HepG2 (cell line): ENCODE data around the gene SPRN. TPM values are rescaled to one million over a fixed set of nuclear protein-coding genes. Genes with fewer than 3 reads are reported as not detected.

Experiments used
- ATAC-seq: fragments of 200-7000 bp; cut with Tn5 transposase; 3 replicates; pipeline ENCODE4 v1.9.1; 2020; ENCODE audit warnings: mild to moderate bottlenecking, moderate library complexity
- BruUV-seq: library from RNA; stranded (reverse); fragments of 400-500 nt; replicated peaks from 2 replicates; lab custom pipeline; 2021; lab: Mats Ljungman, UMichigan
- CTCF ChIA-PET: fragments of 300-600 bp; formaldehyde crosslinking; extraction: SDS; loops from one replicate; lab custom pipeline; 2021; ENCODE audit warnings: low total read pairs, inconsistent platforms, low intra/inter-chr PET ratio; lab: Yijun Ruan, JAX
- POLR2A ChIA-PET: fragments of 350-600 bp; sonication (Branson Sonifier 250); formaldehyde crosslinking; loops from one replicate; lab custom pipeline; 2020; ENCODE audit warnings: antibody characterized with exemption, inconsistent platforms; lab: Yijun Ruan, JAX
- DNase-seq: peaks from one replicate; pipeline ENCODE4 v3.0.0-alpha.2; 2015; ENCODE audit warnings: low spot score
- FAIRE-seq: peaks from 3 replicates; lab custom pipeline; 2011; peaks lifted over from hg19 to GRCh38; lab: Jason Lieb, UNC
- H2AFZ ChIP-seq: one replicate; pipeline ENCODE4 v1.6.1; 2011; ENCODE audit warnings: low read length, inconsistent platforms
- H3K27ac ChIP-seq: fragments of 300-600 bp; 3 replicates; pipeline ENCODE4 v1.8.0; 2011; ENCODE audit warnings: mixed run types, mild to moderate bottlenecking, mixed read lengths, low read length, inconsistent platforms; ENCODE audit not compliant: insufficient read depth; ENCODE audit errors: extremely low read length
- H3K27me3 ChIP-seq, 2 experiments: fragments of 200-600 bp in 1 of 2; 2 replicates in 1 of 2; 3 replicates in 1 of 2; pipeline versions ENCODE4 v1.6.0 to v1.8.0; 2011; ENCODE audit warnings: low read length in 2 of 2, mild to moderate bottlenecking in 2 of 2, moderate library complexity in 2 of 2, inconsistent platforms in 1 of 2; ENCODE audit not compliant: insufficient read depth in 2 of 2, control insufficient read depth in 1 of 2
- H3K36me3 ChIP-seq, 2 experiments: fragments of 200-600 bp in 1 of 2; replicated peaks in 1 of 2; 2 replicates in 1 of 2; 3 replicates in 1 of 2; pipeline versions ENCODE4 v1.5.1 to v1.8.0; 2011; ENCODE audit warnings: low read length in 2 of 2, inconsistent platforms in 1 of 2; ENCODE audit not compliant: insufficient read depth in 2 of 2, control insufficient read depth in 1 of 2
- H3K4me1 ChIP-seq: 2 replicates; pipeline ENCODE4 v1.5.1; 2012; ENCODE audit warnings: low read length, inconsistent platforms; ENCODE audit not compliant: insufficient read depth
- H3K4me2 ChIP-seq: 2 replicates; pipeline ENCODE4 v1.6.0; 2011; ENCODE audit warnings: low read depth, low read length, inconsistent platforms
- H3K4me3 ChIP-seq, 3 experiments: fragments of 200-600 bp in 1 of 3; sonication (generic), shearing (Covaris generic) in 1 of 3; replicated peaks in 1 of 3; 2 replicates each; pipeline ENCODE4 v1.5.1; 2011 to 2016; ENCODE audit warnings: low read length in 3 of 3, inconsistent platforms in 2 of 3, low read depth in 2 of 3, mild to moderate bottlenecking in 2 of 3, control low read depth in 1 of 3, mixed read lengths in 1 of 3; ENCODE audit not compliant: insufficient read depth in 1 of 3
- H3K79me2 ChIP-seq: one replicate; pipeline ENCODE4 v1.6.1; 2011; ENCODE audit warnings: low read length, inconsistent platforms; ENCODE audit not compliant: insufficient read depth
- H3K9ac ChIP-seq: 2 replicates; pipeline ENCODE4 v1.6.0; 2011; ENCODE audit warnings: mild to moderate bottlenecking, low read depth, low read length, inconsistent platforms; ENCODE audit not compliant: insufficient read depth
- H3K9me3 ChIP-seq: 2 replicates; pipeline ENCODE4 v1.5.1; 2012; ENCODE audit warnings: mild to moderate bottlenecking, low read length
- H4K20me1 ChIP-seq: 2 replicates; pipeline ENCODE4 v1.6.0; 2011; ENCODE audit warnings: inconsistent platforms, mild to moderate bottlenecking, low read length, moderate library complexity; ENCODE audit not compliant: insufficient read depth
- AGO2 ChIP-seq: fragments of 200-400 bp; formaldehyde crosslinking; optimal IDR thresholded peaks from 2 replicates; pipeline ENCODE3; 2017; ENCODE audit warnings: mild to moderate bottlenecking, low read depth, low read length, moderate library complexity
- CBX1 ChIP-seq: IDR thresholded peaks from one replicate; pipeline ENCODE4 v1.6.1; 2016; ENCODE audit warnings: antibody characterized with exemption, low read depth
- CCAR2 ChIP-seq: fragments of 200-400 bp; formaldehyde crosslinking; optimal IDR thresholded peaks from 2 replicates; pipeline ENCODE3; 2018; ENCODE audit warnings: low read depth, mild to moderate bottlenecking, low read length, moderate library complexity
- CENPX ChIP-seq: sonication (generic); formaldehyde crosslinking; IDR thresholded peaks from 2 replicates; pipeline ENCODE4 v1.9.0; 2021; ENCODE audit warnings: mild to moderate bottlenecking, missing genetic modification reagents, moderate library complexity
- HDAC6 ChIP-seq: fragments of 200-600 bp; sonication (generic); IDR thresholded peaks from 2 replicates; pipeline ENCODE4 v1.7.0; 2017; ENCODE audit warnings: mild to moderate bottlenecking, antibody characterized with exemption, low read length, low read depth
- HIVEP1 ChIP-seq: sonication (generic); formaldehyde crosslinking; IDR thresholded peaks from 2 replicates; pipeline ENCODE4 v1.4.0; 2020; ENCODE audit warnings: mild to moderate bottlenecking, missing genetic modification reagents
- ISL2 ChIP-seq: sonication (generic); formaldehyde crosslinking; IDR thresholded peaks from 2 replicates; pipeline ENCODE4 v1.5.0; 2020; ENCODE audit warnings: missing genetic modification reagents
- JUN ChIP-seq: sonication (generic); formaldehyde crosslinking; IDR thresholded peaks from 2 replicates; pipeline ENCODE4 v1.4.0; 2020; ENCODE audit warnings: mild to moderate bottlenecking, missing genetic modification reagents
- LCORL ChIP-seq, 2 experiments: fragments of 450-650 bp in 1 of 2; sonication (generic) in 1 of 2; formaldehyde crosslinking in 1 of 2; IDR thresholded peaks; 2 replicates each; pipeline versions ENCODE4 v1.5.0 to v1.6.1; 2017 to 2020; ENCODE audit warnings: antibody characterized with exemption in 1 of 2, missing genetic modification reagents in 1 of 2
- MTF1 ChIP-seq: sonication (generic); formaldehyde crosslinking; IDR thresholded peaks from 2 replicates; pipeline ENCODE4 v1.5.0; 2020; ENCODE audit warnings: missing genetic modification reagents
- POGZ ChIP-seq: sonication (generic); formaldehyde crosslinking; IDR thresholded peaks from 2 replicates; pipeline ENCODE4 v1.4.0; 2020; ENCODE audit warnings: mild to moderate bottlenecking, missing genetic modification reagents
- RFX3 ChIP-seq: IDR thresholded peaks from 2 replicates; pipeline ENCODE4 v1.6.1; 2016; ENCODE audit warnings: missing biosample characterization, missing genetic modification reagents
- SRY ChIP-seq: sonication (generic); formaldehyde crosslinking; IDR thresholded peaks from 2 replicates; pipeline ENCODE4 v1.8.0; 2022; ENCODE audit warnings: mild to moderate bottlenecking, missing genetic modification reagents
- TFAP4 ChIP-seq: sonication (generic); IDR thresholded peaks from 2 replicates; pipeline ENCODE4 v1.6.1; 2016; ENCODE audit warnings: low read depth, borderline replicate concordance
- ZNF143 ChIP-seq: sonication (generic); formaldehyde crosslinking; IDR thresholded peaks from 2 replicates; pipeline ENCODE4 v1.4.0; 2020; ENCODE audit warnings: missing genetic modification reagents
- ZNF367 ChIP-seq: sonication (generic); formaldehyde crosslinking; IDR thresholded peaks from 2 replicates; pipeline ENCODE4 v1.4.0; 2020; ENCODE audit warnings: missing genetic modification reagents, borderline replicate concordance
- ZNF557 ChIP-seq: sonication (generic); formaldehyde crosslinking; IDR thresholded peaks from 2 replicates; pipeline ENCODE4 v1.4.0; 2020; ENCODE audit warnings: missing genetic modification reagents
- ZSCAN31 ChIP-seq: sonication (generic); formaldehyde crosslinking; IDR thresholded peaks from 2 replicates; pipeline ENCODE4 v1.5.0; 2020; ENCODE audit warnings: low read depth, mild to moderate bottlenecking, missing genetic modification reagents
- WGBS: methylation state at CpG from one replicate; pipeline ENCODE4 v1.1.6; 2017; ENCODE audit warnings: low lambda C conversion rate; 5-methylcytosine and 5-hydroxymethylcytosine counted together
- in situ Hi-C: cut with HindIII; loops from 2 replicates; pipeline ENCODE4 v1.10.0; 2017; ENCODE audit warnings: low pct_unique_long_range_greater_than_20kb; ENCODE audit not compliant: extremely low pct_ligation_motif_present
- intact Hi-C: fragments of 100-400 bp; cut with micrococcal nuclease; formaldehyde crosslinking; loops from one replicate; pipeline ENCODE4 v1.10.0; 2022; ENCODE audit not compliant: unreplicated experiment
- polyA plus RNA-seq, 8 experiments: library from polyadenylated mRNA; depleted of rRNA in 3 of 8; stranded (reverse) in 7 of 8; unstranded in 1 of 8; fragments of >200 nt; fragmentation: Illumina TruSeq in 4 of 8; extraction: Trizol in 4 of 8; gene quantifications; 2 replicates each; pipeline versions ENCODE4 v1.2.1 to v1.2.3, GENCODE V29; 2011 to 2016; ENCODE audit warnings: low read depth in 4 of 8, missing spikeins in 1 of 8, mixed read lengths in 1 of 8; ENCODE audit not compliant: insufficient read depth in 1 of 8
- total RNA-seq, 5 experiments: library from RNA; depleted of rRNA; stranded (reverse); fragments of >200 nt; fragmentation: Illumina TruSeq; extraction: Trizol; gene quantifications; 2 replicates each; pipeline ENCODE4 v1.2.3, GENCODE V29; 2016; ENCODE audit warnings: low read depth in 1 of 5

The SPRN gene
- total and polyA plus RNA-seq, 2 of the 13 experiments (the other 11 are each of a cell fraction or from before 2014, with no cell fraction given), result not detected

GRCh38 chr10:133419211-133419950, 5.0 kb downstream of the SPRN start:
- H3K4me3 ChIP-seq, result no peak overlapping the region

DNA sequence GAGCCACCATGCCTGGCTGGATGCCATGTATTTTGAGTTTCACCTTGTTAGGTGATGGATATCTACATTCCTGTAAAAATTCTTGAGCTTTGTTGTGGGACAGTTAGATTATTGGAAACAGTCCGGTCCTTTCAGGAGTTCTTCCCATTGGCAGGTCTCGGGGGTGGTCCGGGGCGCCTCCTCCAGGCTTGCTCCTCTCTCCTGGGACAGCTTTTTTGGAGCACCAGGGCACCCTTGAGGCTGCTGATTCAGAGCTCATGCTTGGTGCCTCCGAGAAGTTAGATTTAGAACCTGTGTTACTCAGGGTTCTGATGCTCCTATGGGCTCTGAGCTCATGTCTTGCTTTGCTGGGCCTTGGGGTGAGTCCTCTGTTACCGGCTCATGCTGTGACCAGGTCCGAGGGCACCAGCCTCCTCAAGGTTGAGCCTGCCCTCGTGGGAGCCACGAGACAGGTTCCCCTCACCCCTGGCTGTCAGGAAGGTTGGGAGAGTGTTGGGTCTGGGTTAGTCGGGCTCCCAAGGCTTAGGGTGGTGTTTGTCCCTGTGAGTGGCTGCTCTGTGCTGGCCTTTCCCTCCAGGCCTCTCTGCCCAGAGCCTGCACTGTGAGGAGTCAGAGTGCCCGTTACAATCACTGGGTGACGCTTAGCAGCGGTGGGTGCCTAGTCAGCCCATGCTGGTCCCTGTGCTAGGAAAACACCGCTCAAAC, 6.0 kb downstream of the SPRN start:
- peaks cover 6 to 21% of the 10 kb centered on the region in 2 experiments; a peak in 3 of 5 replicates for H3K36me3 ChIP-seq
- ChIA-PET POLR2A (no interaction called here), CTCF (no interaction called here)
- H3K4me3 ChIP-seq, result no peak overlapping the region
- no peaks in the 10 kb centered on the region for H3K4me1 ChIP-seq
- no TSS peak for BruUV-seq
- H3K4me2 ChIP-seq, result no peak overlapping the region
- 97% methylated on average over 7 of the region's 14 CpGs for WGBS
- H3K9ac ChIP-seq, result no peak overlapping the region
- H3K9me3 ChIP-seq, result no peaks in the 10 kb centered on the region
- H2AFZ ChIP-seq, result no peak overlapping the region
- H3K27me3 ChIP-seq, result no peaks in the 10 kb centered on the region
- no peak overlapping the region for H3K27ac ChIP-seq
- in situ Hi-C loops (no loop called here), intact Hi-C loops (no loop called here)
- ATAC-seq, result no peak
- DNase-seq, result no peak
- no peak for FAIRE-seq
- H4K20me1 ChIP-seq, result no peaks in the 10 kb centered on the region
- H3K79me2 ChIP-seq, result no peaks in the 10 kb centered on the region
- no peak for TF ChIP-seq POGZ (CRISPR knock-in tag)
- no peak for TF ChIP-seq ZNF143
- no peak for TF ChIP-seq MTF1
- no peak for TF ChIP-seq CENPX (CRISPR knock-in tag)
- TF ChIP-seq HDAC6, result no peak
- TF ChIP-seq SRY, result no peak
- TF ChIP-seq ZSCAN31 (CRISPR knock-in tag), result no peak
- TF ChIP-seq ZNF367 (CRISPR knock-in tag), result no peak
- no peak for TF ChIP-seq JUN (CRISPR knock-in tag)
- TF ChIP-seq CCAR2, result no peak
- no peak for TF ChIP-seq CBX1
- TF ChIP-seq RFX3 (CRISPR knock-in tag), result no peak
- TF ChIP-seq LCORL (IDR thresholded peaks at IDR 0.05), result no peak
- no peak for TF ChIP-seq LCORL (CRISPR knock-in tag; IDR thresholded peaks at IDR 0.05)
- TF ChIP-seq ISL2 (CRISPR knock-in tag), result no peak

More at GRCh38 chr10:133419211-133419950, 5.0 kb downstream of the SPRN start:
- H3K9me3 ChIP-seq, result no peaks in the 10 kb centered on the region
- peaks cover 6 to 20% of the 10 kb centered on the region in 2 experiments; a peak in 3 of 5 replicates for H3K36me3 ChIP-seq
- intact Hi-C loops (no loop called here), in situ Hi-C loops (no loop called here)
- no peak overlapping the region for H3K4me2 ChIP-seq
- no peaks in the 10 kb centered on the region for H4K20me1 ChIP-seq
- H3K4me1 ChIP-seq, result no peaks in the 10 kb centered on the region
- no peak for FAIRE-seq
- WGBS, result 91% methylated on average over 27 of the region's 34 CpGs
- H3K27ac ChIP-seq, result no peak overlapping the region
- no TSS peak for BruUV-seq
- DNase-seq, result no peak
- H3K27me3 ChIP-seq, result no peaks in the 10 kb centered on the region
- H2AFZ ChIP-seq, result no peak overlapping the region
- ATAC-seq, result no peak
- H3K9ac ChIP-seq, result no peak overlapping the region
- ChIA-PET POLR2A (interaction anchor here (0.9 kb wide), 1 partner anchor 62 kb away, joined by 3 read pairs; the partner anchor contains the start of gene FUOM), CTCF (no interaction called here)
- H3K79me2 ChIP-seq, result no peaks in the 10 kb centered on the region
- TF ChIP-seq ZNF557, result no peak
- no peak for TF ChIP-seq TFAP4
- TF ChIP-seq AGO2, result peak; percentile 61
- TF ChIP-seq HIVEP1 (CRISPR knock-in tag), result no peak
